ENCODE data around the gene PON2. TPM values are rescaled to one million over a fixed set of nuclear protein-coding genes. Genes with fewer than 3 reads are reported as not detected.
A peak's percentile ranks its signal among the peaks of the same experiment; 100 is the strongest.

The PON2 gene
- polyA plus RNA-seq, 1 donor (not counting 4 experiments of a cell fraction or from before 2014, with no cell fraction given): 98.1 TPM

- Histone ChIP-seq H2AFZ (ENCODE audit: control insufficient read depth, low read length) (peak overlapping the region; percentile 88), H3K9me3 (ENCODE audit: control insufficient read depth, low read depth, low read length) (no peaks in the 10 kb centered on the region), H3K9me1 (ENCODE audit: control insufficient read depth, extremely low read depth, insufficient read depth, low read length) (no peaks in the 10 kb centered on the region), H3K36me3 (ENCODE audit: control insufficient read depth in 2 of 2, extremely low read depth in 1 of 2, insufficient read depth in 2 of 2, low read length in 2 of 2) (peaks cover 0 to 2% of the 10 kb centered on the region in 2 experiments), H3K79me2 (ENCODE audit: control insufficient read depth, insufficient read depth, low read length) (peaks cover 7% of the 10 kb centered on the region), H4K20me1 (ENCODE audit: control insufficient read depth, extremely low read depth, insufficient read depth, low read length) (no peaks in the 10 kb centered on the region), H3K9ac (ENCODE audit: control insufficient read depth, extremely low read depth, insufficient read depth, low read length) (peak overlapping the region; percentile 85), H3K4me2 (ENCODE audit: control insufficient read depth, extremely low read depth, insufficient read depth, low read depth, low read length) (peak overlapping the region; percentile 83), H3K27me3 (ENCODE audit: control insufficient read depth, extremely low read depth, insufficient read depth, low read length) (no peaks in the 10 kb centered on the region), H3K4me1 (ENCODE audit: control insufficient read depth, extremely low read depth, insufficient read depth, low read length) (peaks cover 10% of the 10 kb centered on the region), H3K4me3 (ENCODE audit: control insufficient read depth in 2 of 3, extremely low read depth in 1 of 3, insufficient read depth in 2 of 3, low read depth in 1 of 3, low read length in 3 of 3) (peak overlapping the region; percentile 80 to 89 (median 84)), H3K27ac (ENCODE audit: control insufficient read depth, insufficient read depth, low read length) (peak overlapping the region; percentile 61)
- no peak for TF ChIP-seq EZH2 (IDR thresholded peaks at IDR 0.05; ENCODE audit: low read length)
- TF ChIP-seq CTCF (optimal IDR thresholded peaks at IDR 0.05 in 1 of 3, IDR thresholded peaks at IDR 0.05 in 1 of 3, conservative IDR thresholded peaks at IDR 0.05 in 1 of 3; ENCODE audit: extremely low read depth in 1 of 3, insufficient read depth in 2 of 3, low read length in 3 of 3): no peak
- no peak for FAIRE-seq
- dilution Hi-C loops (cut with MboI; ENCODE audit: extremely low pct_ligation_motif_present, low sequenced_read_pairs): no loop called here
- no peak for DNase-seq (ENCODE audit: low read depth, low spot score)
Observed at GRCh38 chr7:95433952-95434556, 774 bp downstream of the PON2 start.

- peaks cover 10% of the 10 kb centered on the region for H3K4me1 ChIP-seq (ENCODE audit: control insufficient read depth, extremely low read depth, insufficient read depth, low read length)
- no peak overlapping the region for H3K4me2 ChIP-seq (ENCODE audit: control insufficient read depth, extremely low read depth, insufficient read depth, low read depth, low read length)
- H3K9me1 ChIP-seq (ENCODE audit: control insufficient read depth, extremely low read depth, insufficient read depth, low read length): no peaks in the 10 kb centered on the region
- H3K9me3 ChIP-seq (ENCODE audit: control insufficient read depth, low read depth, low read length): no peaks in the 10 kb centered on the region
- no peak overlapping the region for H3K27ac ChIP-seq (ENCODE audit: control insufficient read depth, insufficient read depth, low read length)
- TF ChIP-seq EZH2 (IDR thresholded peaks at IDR 0.05; ENCODE audit: low read length): no peak
- no peak for TF ChIP-seq CTCF (optimal IDR thresholded peaks at IDR 0.05 in 1 of 3, IDR thresholded peaks at IDR 0.05 in 1 of 3, conservative IDR thresholded peaks at IDR 0.05 in 1 of 3; ENCODE audit: extremely low read depth in 1 of 3, insufficient read depth in 2 of 3, low read length in 3 of 3)
- dilution Hi-C loops (cut with MboI; ENCODE audit: extremely low pct_ligation_motif_present, low sequenced_read_pairs): no loop called here
- H3K79me2 ChIP-seq (ENCODE audit: control insufficient read depth, insufficient read depth, low read length): peaks cover 7% of the 10 kb centered on the region
- no peaks in the 10 kb centered on the region for H3K27me3 ChIP-seq (ENCODE audit: control insufficient read depth, extremely low read depth, insufficient read depth, low read length)
- H2AFZ ChIP-seq (ENCODE audit: control insufficient read depth, low read length): no peak overlapping the region
- no peaks in the 10 kb centered on the region for H4K20me1 ChIP-seq (ENCODE audit: control insufficient read depth, extremely low read depth, insufficient read depth, low read length)
- FAIRE-seq: no peak
- no peak for DNase-seq (ENCODE audit: low read depth, low spot score)
- H3K36me3 ChIP-seq (ENCODE audit: control insufficient read depth in 2 of 2, extremely low read depth in 1 of 2, insufficient read depth in 2 of 2, low read length in 2 of 2): peaks cover 0 to 2% of the 10 kb centered on the region in 2 experiments
- H3K9ac ChIP-seq (ENCODE audit: control insufficient read depth, extremely low read depth, insufficient read depth, low read length): no peak overlapping the region
- no peak overlapping the region for H3K4me3 ChIP-seq (ENCODE audit: control insufficient read depth in 2 of 3, extremely low read depth in 1 of 3, insufficient read depth in 2 of 3, low read depth in 1 of 3, low read length in 3 of 3)
Observed at GRCh38 chr7:95433129-95433528, 1.7 kb downstream of the PON2 start.

Measured in keratinocyte (primary cell).